Prostate gland (tissue), 2 donors: ENCODE measurements around the gene RBM45. TPM values are rescaled to one million over a fixed set of nuclear protein-coding genes. Genes with fewer than 3 reads are reported as not detected.
A peak's percentile ranks its signal among the peaks of the same experiment; 100 is the strongest.

ENCODE experiments used
- DNase-seq: peaks from one replicate; pipeline ENCODE4 v3.0.0-alpha.2; 2019; ENCODE audit warnings: low spot score
- H3K27ac ChIP-seq, 2 donors: fragments of 200-600 bp; sonication (generic); 2 replicates each; pipeline ENCODE4 v1.5.1; 2017 to 2019
- H3K27me3 ChIP-seq: fragments of 200-600 bp; sonication (generic); replicated peaks from 2 replicates; pipeline ENCODE4 v1.5.1; 2019; ENCODE audit not compliant: insufficient read depth
- H3K36me3 ChIP-seq, 2 donors: fragments of 200-600 bp; sonication (generic); 1 replicate in 1 of 2; 2 replicates in 1 of 2; pipeline versions ENCODE4 v1.5.1 to v1.8.1; 2017 to 2019
- H3K4me1 ChIP-seq: fragments of 200-600 bp; sonication (generic); replicated peaks from 2 replicates; pipeline ENCODE4 v1.5.1; 2019
- H3K4me3 ChIP-seq, 2 donors: fragments of 200-600 bp; sonication (generic); 2 replicates each; pipeline ENCODE4 v1.5.1; 2017 to 2019
- H3K9me3 ChIP-seq: fragments of 200-600 bp; sonication (generic); 2 replicates; pipeline ENCODE4 v1.5.1; 2017
- POLR2A ChIP-seq: fragments of 450-650 bp; IDR thresholded peaks from one replicate; pipeline ENCODE4 v1.6.1; 2016; ENCODE audit warnings: antibody characterized with exemption, mild to moderate bottlenecking
- POLR2AphosphoS5 ChIP-seq: sonication (generic); formaldehyde crosslinking; IDR thresholded peaks from one replicate; pipeline ENCODE4 v1.6.1; 2017; ENCODE audit warnings: antibody characterized with exemption
- WGBS: methylation state at CpG from one replicate; pipeline ENCODE4 v1.1.5; 2018; 5-methylcytosine and 5-hydroxymethylcytosine counted together
- intact Hi-C: fragments of 100-400 bp; cut with DNase I; formaldehyde crosslinking; loops from one replicate; pipeline ENCODE4 v1.14.2; 2022
- total RNA-seq, 2 donors: library from RNA; depleted of rRNA; stranded (reverse); fragments of >200 nt; gene quantifications; one replicate each; pipeline ENCODE4 v1.1.0, GENCODE V29; 2016
- TF ChIP-seq, protein P1 (sequence below), 4 experiments: fragments of 200-600 bp in 2 of 4; fragments of 450-650 bp in 2 of 4; sonication (generic) in 2 of 4; IDR thresholded peaks; 1 replicate in 3 of 4; 2 replicates in 1 of 4; pipeline ENCODE4 v1.5.1; 2016 to 2019; ENCODE audit warnings: antibody characterized with exemption in 4 of 4, mild to moderate bottlenecking in 2 of 4, moderate library complexity in 2 of 4

RBM45 gene
- total RNA-seq, 2 donors from 2014 or later, result 9.7 to 19.0 TPM

DNA sequence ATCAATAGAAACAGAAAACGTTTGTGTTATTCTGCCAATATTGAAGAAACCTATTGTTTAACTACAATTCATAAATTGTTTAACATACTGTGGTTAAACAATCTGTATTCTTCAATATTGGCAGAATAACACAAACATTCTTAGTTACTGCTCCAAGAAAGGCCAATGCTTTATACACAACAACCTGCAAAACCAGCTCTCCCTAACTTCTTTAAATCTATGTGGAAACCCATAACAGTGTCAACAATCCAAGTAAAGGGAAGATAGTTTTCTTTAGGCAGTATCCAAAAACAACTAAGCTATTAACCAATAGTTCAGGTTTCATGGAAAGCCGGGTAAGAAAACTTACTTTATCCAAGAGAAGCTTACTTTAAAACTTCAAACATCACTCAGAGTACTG is 6.2 kb upstream of the RBM45 start:
- TF ChIP-seq, protein P1, sequence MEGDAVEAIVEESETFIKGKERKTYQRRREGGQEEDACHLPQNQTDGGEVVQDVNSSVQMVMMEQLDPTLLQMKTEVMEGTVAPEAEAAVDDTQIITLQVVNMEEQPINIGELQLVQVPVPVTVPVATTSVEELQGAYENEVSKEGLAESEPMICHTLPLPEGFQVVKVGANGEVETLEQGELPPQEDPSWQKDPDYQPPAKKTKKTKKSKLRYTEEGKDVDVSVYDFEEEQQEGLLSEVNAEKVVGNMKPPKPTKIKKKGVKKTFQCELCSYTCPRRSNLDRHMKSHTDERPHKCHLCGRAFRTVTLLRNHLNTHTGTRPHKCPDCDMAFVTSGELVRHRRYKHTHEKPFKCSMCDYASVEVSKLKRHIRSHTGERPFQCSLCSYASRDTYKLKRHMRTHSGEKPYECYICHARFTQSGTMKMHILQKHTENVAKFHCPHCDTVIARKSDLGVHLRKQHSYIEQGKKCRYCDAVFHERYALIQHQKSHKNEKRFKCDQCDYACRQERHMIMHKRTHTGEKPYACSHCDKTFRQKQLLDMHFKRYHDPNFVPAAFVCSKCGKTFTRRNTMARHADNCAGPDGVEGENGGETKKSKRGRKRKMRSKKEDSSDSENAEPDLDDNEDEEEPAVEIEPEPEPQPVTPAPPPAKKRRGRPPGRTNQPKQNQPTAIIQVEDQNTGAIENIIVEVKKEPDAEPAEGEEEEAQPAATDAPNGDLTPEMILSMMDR (IDR thresholded peaks at IDR 0.05), result no peak
- TF ChIP-seq POLR2AphosphoS5, result peak; percentile 80
- 32% methylated on average over 2 of the region's 2 CpGs for WGBS
- H3K36me3 ChIP-seq, result no peaks in the 10 kb centered on the region
- DNase-seq, result peak; percentile 54
- intact Hi-C loops, result no loop called here
- H3K4me1 ChIP-seq, result no peaks in the 10 kb centered on the region
- no peaks in the 10 kb centered on the region for H3K27me3 ChIP-seq
- peak overlapping the region; percentile 46 to 78 for H3K27ac ChIP-seq
- H3K4me3 ChIP-seq, result no peak overlapping the region
- no peaks in the 10 kb centered on the region for H3K9me3 ChIP-seq

DNA sequence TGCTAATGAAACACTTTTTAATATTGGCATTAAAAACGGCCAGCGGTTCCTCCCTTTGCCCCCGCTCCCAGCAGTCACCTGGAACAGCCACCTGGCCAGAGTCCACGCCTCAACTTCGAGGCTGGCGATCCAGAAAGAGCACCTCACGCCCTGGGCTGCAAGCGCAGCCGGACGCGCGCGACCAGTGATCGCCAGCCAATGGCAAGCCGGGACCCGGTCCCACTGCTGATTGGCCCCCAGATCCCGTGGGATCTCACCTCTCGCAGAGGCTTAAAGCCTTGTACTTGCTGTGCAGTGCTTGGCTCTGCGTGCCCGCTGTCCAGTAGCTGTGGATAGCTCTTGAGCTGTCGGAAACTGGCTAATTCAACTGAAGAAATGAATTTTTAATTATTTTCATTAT is 4.1 kb upstream of the RBM45 start:
- no peak for DNase-seq
- Histone ChIP-seq H3K36me3 (no peaks in the 10 kb centered on the region), H3K9me3 (no peaks in the 10 kb centered on the region), H3K4me3 (no peak overlapping the region), H3K27me3 (no peaks in the 10 kb centered on the region), H3K4me1 (no peaks in the 10 kb centered on the region), H3K27ac (no peak overlapping the region)
- 87% methylated on average over 21 of the region's 21 CpGs for WGBS
- intact Hi-C loops, result no loop called here
- TF ChIP-seq POLR2A (no peak), POLR2AphosphoS5 (no peak)
- TF ChIP-seq, protein P1 (IDR thresholded peaks at IDR 0.05), result no peak

DNA sequence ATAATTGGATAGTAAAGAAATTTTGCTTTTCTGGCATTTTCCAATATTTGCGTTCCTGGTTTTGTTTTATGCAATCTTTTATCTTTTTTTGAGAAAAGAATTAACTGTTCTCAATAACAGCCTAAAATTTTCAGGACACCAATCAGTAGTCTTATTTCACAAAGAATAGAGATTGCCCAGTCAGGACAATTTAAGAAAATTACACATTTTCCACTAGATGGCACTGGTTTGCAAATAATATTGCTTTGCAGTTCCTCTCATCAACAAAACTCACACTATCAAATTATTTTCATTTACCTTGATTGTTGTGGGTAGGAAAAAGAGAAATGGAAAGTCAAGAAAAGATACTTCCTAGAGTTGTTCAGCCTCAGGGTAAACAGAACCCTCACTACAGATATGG is 2.4 kb upstream of the RBM45 start:
- DNase-seq, result no peak
- no peaks in the 10 kb centered on the region for H3K4me1 ChIP-seq
- H3K4me3 ChIP-seq, result no peak overlapping the region
- H3K27ac ChIP-seq, result peak overlapping the region in 1 of 2 donors; percentile 45
- H3K9me3 ChIP-seq, result no peaks in the 10 kb centered on the region
- H3K27me3 ChIP-seq, result no peaks in the 10 kb centered on the region
- H3K36me3 ChIP-seq, result no peaks in the 10 kb centered on the region
- TF ChIP-seq POLR2AphosphoS5 (peak; percentile 11), POLR2A (no peak)
- TF ChIP-seq, protein P1 (IDR thresholded peaks at IDR 0.05), result peak in 3 of 4 experiments; percentile 47 to 59 (median 57)
- WGBS, result 7% methylated on average over 1 of the region's 1 CpG
- intact Hi-C loops, result loop anchor here (5.0 kb wide), 1 partner anchor 302 kb away; no protein-coding TSS in a partner anchor

GRCh38 chr2:178110681-178111080 is 1.6 kb upstream of the RBM45 start:
- Histone ChIP-seq H3K27me3 (no peaks in the 10 kb centered on the region), H3K27ac (peak overlapping the region in 1 of 2 donors; percentile 45), H3K36me3 (no peaks in the 10 kb centered on the region), H3K4me3 (no peak overlapping the region), H3K9me3 (no peaks in the 10 kb centered on the region), H3K4me1 (no peaks in the 10 kb centered on the region)
- TF ChIP-seq POLR2A (no peak), POLR2AphosphoS5 (no peak)
- TF ChIP-seq, protein P1 (IDR thresholded peaks at IDR 0.05), result no peak
- intact Hi-C loops, result loop anchor here (5.0 kb wide), 1 partner anchor 302 kb away; no protein-coding TSS in a partner anchor
- DNase-seq, result peak; percentile 48
- WGBS, result 75% methylated on average over 4 of the region's 4 CpGs

DNA sequence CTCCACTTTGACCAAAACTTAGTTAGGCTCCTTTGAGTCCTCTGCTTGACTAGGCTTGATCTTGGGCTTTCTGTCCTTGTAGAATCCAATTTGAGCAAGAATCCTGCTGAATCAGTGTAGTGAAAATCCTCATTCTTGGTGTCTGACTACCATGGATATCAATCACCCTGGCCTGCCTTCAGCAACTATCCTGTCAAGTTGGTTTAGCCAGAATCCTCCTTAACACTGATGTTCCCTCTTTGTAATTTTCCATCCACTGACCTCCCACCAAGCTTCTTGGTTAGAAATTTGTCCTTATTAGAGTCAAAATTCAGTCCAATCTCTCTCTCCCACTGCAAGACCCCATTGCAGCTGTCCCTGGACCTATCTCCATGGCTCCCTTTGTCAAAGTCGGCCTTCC is 494 bp upstream of the RBM45 start:
- intact Hi-C loops, result loop anchor here (5.0 kb wide), 1 partner anchor 301 kb away; no protein-coding TSS in a partner anchor
- Histone ChIP-seq H3K9me3 (no peaks in the 10 kb centered on the region), H3K4me1 (no peaks in the 10 kb centered on the region), H3K36me3 (no peaks in the 10 kb centered on the region), H3K27me3 (no peaks in the 10 kb centered on the region), H3K4me3 (peak overlapping the region in 1 of 2 donors; percentile 67), H3K27ac (peak overlapping the region; percentile 64 to 71)
- no peak for TF ChIP-seq POLR2A
- no peak for TF ChIP-seq POLR2AphosphoS5
- TF ChIP-seq, protein P1 (IDR thresholded peaks at IDR 0.05), result no peak
- WGBS, result 100% methylated on average over 1 of the region's 1 CpG
- DNase-seq, result no peak
